Stimulated activated CD4-positive, alpha-beta T cell treated with anti-CD3 and anti-CD28 coated beads, Interleukin-4, amount 100 ng/mL, for 4 hours (primary cell): Measurements from ENCODE around the gene SHH.

Source experiments
- DNase-seq, 2 experiments: peaks; one replicate each; pipeline ENCODE4 v3.0.0-alpha.2; 2020

Gene SHH

GRCh38 chr7:155811895-155812761 lies at the start of gene SHH:
Gene SHH (minus strand): TSS chr7:155812463. CDS start chr7:155812122, 341 bp downstream.
- no peak for DNase-seq

GRCh38 chr7:155861480-155861868 lies 49.2 kb upstream of the SHH start:
- no peak for DNase-seq

- no peak for DNase-seq
Measured at GRCh38 chr7:155860840-155861479, 48.7 kb upstream of the SHH start.

- no peak for DNase-seq
Measured at GRCh38 chr7:155860461-155860839, 48.2 kb upstream of the SHH start.

- DNase-seq = no peak
Measured at GRCh38 chr7:155858521-155859061, 46.3 kb upstream of the SHH start.

- DNase-seq = no peak
Measured at GRCh38 chr7:155857141-155857540, 44.9 kb upstream of the SHH start.

GRCh38 chr7:155856656-155857055 lies 44.4 kb upstream of the SHH start:
- no peak for DNase-seq

- DNase-seq = no peak
Measured at GRCh38 chr7:155852426-155853301, 40.4 kb upstream of the SHH start.

- DNase-seq = no peak
Measured at GRCh38 chr7:155851892-155852291, 39.6 kb upstream of the SHH start.

GRCh38 chr7:155850766-155851678 lies 38.8 kb upstream of the SHH start:
- no peak for DNase-seq

GRCh38 chr7:155850001-155850436 lies 37.8 kb upstream of the SHH start:
- no peak for DNase-seq

GRCh38 chr7:155848691-155849669 lies 36.7 kb upstream of the SHH start:
- DNase-seq = no peak

- DNase-seq = no peak
Measured at GRCh38 chr7:155847821-155848435, 35.7 kb upstream of the SHH start.

- DNase-seq = no peak
Measured at GRCh38 chr7:155846936-155847335, 34.7 kb upstream of the SHH start.

GRCh38 chr7:155846156-155846555 lies 33.9 kb upstream of the SHH start:
- no peak for DNase-seq

GRCh38 chr7:155845226-155845625 lies 33.0 kb upstream of the SHH start:
- DNase-seq = no peak

GRCh38 chr7:155844526-155844925 lies 32.3 kb upstream of the SHH start:
- DNase-seq = no peak

GRCh38 chr7:155844019-155844453 lies 31.8 kb upstream of the SHH start:
- no peak for DNase-seq

- DNase-seq = no peak
Measured at GRCh38 chr7:155843426-155844018, 31.3 kb upstream of the SHH start.
